HL-60 (cell line): ENCODE measurements around the gene METTL9.

Experiments used
- CTCF ChIP-seq: IDR thresholded peaks from one replicate; pipeline ENCODE4 v1.5.1; 2011; ENCODE audit warnings: low read length, control low read depth, inconsistent platforms; ENCODE audit not compliant: insufficient read depth
- POLR2AphosphoS5 ChIP-seq: IDR thresholded peaks from 2 replicates; pipeline ENCODE4 v1.6.1; 2012; ENCODE audit warnings: low read depth
- REST ChIP-seq: IDR thresholded peaks from 2 replicates; pipeline ENCODE4 v1.6.1; 2012; ENCODE audit warnings: low read depth; ENCODE audit not compliant: insufficient replicate concordance

GRCh38 chr16:21574372-21574771 is 25.0 kb upstream of the METTL9 start:
- TF ChIP-seq CTCF (no peak), POLR2AphosphoS5 (no peak), REST (no peak)
